NCI-H1694 treated with DMSO at 0.1 percent for 48 hours (cell line): ENCODE results near the gene ARMC12.
A peak's percentile ranks its signal among the peaks of the same experiment; 100 is the strongest.
"Not testable (repeated sequence)": the region's sequence is repeated elsewhere in the genome, so short reads cannot be mapped to it uniquely, and the experiment has no call there.

ENCODE experiments used
- DNase-seq: peaks from one replicate; lab custom pipeline; 2025; lab: John Stamatoyannopoulos, UW

ARMC12 gene

GRCh38 chr6:35718911-35719381 lies 17.9 kb upstream of the ARMC12 start:
- no peak for DNase-seq

- no peak for DNase-seq
Measured at GRCh38 chr6:35719404-35719829, 17.4 kb upstream of the ARMC12 start.

GRCh38 chr6:35719830-35720733 lies 16.8 kb upstream of the ARMC12 start:
- DNase-seq = no peak

DNA sequence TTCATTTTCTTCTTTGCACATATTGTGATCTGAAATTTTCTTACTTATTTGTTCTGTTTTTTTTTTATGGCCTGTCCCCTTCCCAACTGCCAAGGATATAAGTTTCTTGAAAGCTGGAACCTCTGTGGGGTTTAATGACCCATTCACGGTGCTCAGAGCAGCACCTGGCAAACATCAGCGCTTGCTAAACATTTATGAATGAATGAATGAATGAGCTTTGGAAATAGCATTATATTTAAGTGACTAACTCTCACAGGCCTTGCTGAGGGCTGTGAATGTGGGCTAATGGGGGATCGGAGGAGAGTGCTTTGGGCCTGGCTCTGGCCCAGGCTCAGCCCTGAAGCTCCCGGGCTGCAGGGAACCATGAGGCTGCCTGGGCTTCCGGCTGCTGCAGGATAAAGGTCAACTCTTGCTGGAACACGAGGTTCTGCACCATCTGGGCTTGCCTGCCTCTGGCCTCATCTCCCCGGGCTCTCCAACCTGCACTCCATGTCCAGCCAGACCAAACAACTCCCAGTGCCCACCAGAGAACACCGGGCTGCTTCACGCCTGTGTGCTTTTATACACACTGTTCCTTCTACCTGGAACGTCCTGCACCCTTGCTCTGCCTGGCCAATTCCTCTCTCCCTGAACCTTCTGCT lies 14.6 kb upstream of the ARMC12 start:
- DNase-seq = no peak

- DNase-seq = no peak
Measured at GRCh38 chr6:35723587-35723986, 13.2 kb upstream of the ARMC12 start.

DNA sequence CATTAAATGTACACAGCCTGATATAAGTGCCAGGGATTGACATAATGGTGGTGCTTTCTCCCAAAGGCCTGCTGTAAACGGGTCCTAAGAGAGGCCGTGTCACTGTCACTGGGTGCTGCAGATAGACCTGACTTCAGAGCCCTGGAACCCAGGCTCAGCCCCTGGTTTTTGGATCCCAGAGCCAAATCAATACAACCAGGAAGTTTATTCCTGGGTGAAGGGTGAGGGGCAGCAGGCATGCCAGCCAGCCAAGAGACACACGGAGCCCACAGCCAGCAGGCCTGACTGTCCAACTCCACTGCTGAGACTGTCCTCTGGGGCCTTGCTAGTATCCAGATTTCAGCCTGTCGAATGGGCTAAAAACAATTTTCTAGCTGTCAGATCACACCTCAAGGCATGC lies 12.8 kb upstream of the ARMC12 start:
- no peak for DNase-seq

- no peak for DNase-seq
Measured at GRCh38 chr6:35724471-35724870, 12.4 kb upstream of the ARMC12 start.

- DNase-seq = no peak
Measured at GRCh38 chr6:35725081-35725708, 11.6 kb upstream of the ARMC12 start.

- DNase-seq = no peak
Measured at GRCh38 chr6:35725721-35726438, 11.0 kb upstream of the ARMC12 start.

GRCh38 chr6:35727231-35727934 lies 9.4 kb upstream of the ARMC12 start:
- DNase-seq = peak; percentile 74

DNA sequence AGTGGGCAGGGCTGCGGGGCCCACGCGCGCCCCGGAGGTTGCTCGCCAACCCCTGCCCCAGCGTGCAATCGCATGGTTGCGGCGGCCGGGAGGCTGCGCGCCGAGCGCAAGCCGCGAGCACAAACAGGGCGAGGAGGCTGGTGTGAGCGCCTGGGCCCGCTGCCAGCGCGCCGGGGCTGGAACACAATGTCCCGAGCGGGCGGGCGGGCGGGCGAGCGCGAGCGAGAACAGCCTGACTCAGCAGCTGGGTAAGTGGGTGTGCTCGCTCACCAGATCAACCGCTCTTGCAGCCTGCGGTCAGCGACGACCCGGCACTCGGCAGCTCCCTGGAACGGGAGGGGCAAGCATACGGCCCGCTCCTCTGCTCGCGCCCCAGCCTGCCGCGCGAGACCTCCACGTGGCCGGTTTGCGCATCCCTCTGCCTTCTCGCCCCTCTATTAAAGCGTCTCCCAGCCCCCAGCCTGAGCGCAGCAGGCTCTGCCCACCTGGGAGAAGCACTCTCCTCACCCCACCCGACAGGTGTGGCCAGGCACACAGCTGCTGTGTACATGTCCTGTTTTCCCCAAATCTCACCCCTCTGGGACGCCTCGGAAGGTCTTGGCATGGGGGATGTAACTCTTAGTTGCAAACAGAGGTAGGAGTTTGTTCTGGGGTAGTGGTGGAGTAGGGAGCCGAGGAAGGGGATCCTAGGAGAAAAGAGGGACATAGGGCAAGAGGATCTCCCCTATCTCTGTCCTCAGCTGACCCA lies 8.7 kb upstream of the ARMC12 start:
- peak; percentile 66 for DNase-seq

- DNase-seq = no peak
Measured at GRCh38 chr6:35728683-35729678, 7.9 kb upstream of the ARMC12 start.

- DNase-seq = no peak
Measured at GRCh38 chr6:35729722-35730121, 7.1 kb upstream of the ARMC12 start.

GRCh38 chr6:35730745-35731413 lies 6.0 kb upstream of the ARMC12 start:
- no peak for DNase-seq

- DNase-seq = peak; percentile 70
Measured at GRCh38 chr6:35731414-35731735, 5.5 kb upstream of the ARMC12 start.

- peak; percentile 75 for DNase-seq
Measured at GRCh38 chr6:35731736-35732532, 4.9 kb upstream of the ARMC12 start.

- DNase-seq = no peak
Measured at GRCh38 chr6:35733633-35734032, 3.2 kb upstream of the ARMC12 start.

- not testable (repeated sequence) for DNase-seq
Measured at GRCh38 chr6:35734319-35734718, 2.5 kb upstream of the ARMC12 start.
